IMR-90 (cell line): ENCODE results near the gene TMPRSS9. TPM values are rescaled to one million over a fixed set of nuclear protein-coding genes. Genes with fewer than 3 reads are reported as not detected.
"Not testable (repeated sequence)": the region's sequence is repeated elsewhere in the genome, so short reads cannot be mapped to it uniquely, and the experiment has no call there.

Source experiments
- ATAC-seq: fragments of 200-7000 bp; cut with Tn5 transposase; 2 replicates; pipeline ENCODE4 v1.9.1; 2020; ENCODE audit warnings: low read depth, mild to moderate bottlenecking, moderate library complexity
- BruUV-seq: library from RNA; stranded (reverse); fragments of 400-500 nt; replicated peaks from 2 replicates; lab custom pipeline; 2021; lab: Mats Ljungman, UMichigan
- CTCF ChIA-PET: fragments of 300-600 bp; formaldehyde crosslinking; extraction: SDS; loops from one replicate; lab custom pipeline; 2021; ENCODE audit warnings: antibody characterized with exemption; lab: Yijun Ruan, JAX
- POLR2A ChIA-PET: fragments of 300-600 bp; sonication (Branson Sonifier 250); formaldehyde crosslinking; loops from one replicate; lab custom pipeline; 2022; ENCODE audit warnings: antibody characterized with exemption; ENCODE audit not compliant: unreplicated experiment; lab: Charles Lee
- DNase-seq: peaks from one replicate; pipeline ENCODE4 v3.0.0; 2013
- H2AFZ ChIP-seq: replicated peaks from 2 replicates; pipeline ENCODE3; 2013; ENCODE audit warnings: low read length, mild to moderate bottlenecking; ENCODE audit not compliant: poor library complexity
- H2AK5ac ChIP-seq: 2 replicates; pipeline ENCODE4 v1.6.1; 2013; ENCODE audit warnings: low read depth, low read length, inconsistent platforms
- H2AK9ac ChIP-seq: replicated peaks from 2 replicates; pipeline ENCODE3; 2013; ENCODE audit warnings: mild to moderate bottlenecking, low read depth, low read length, moderate library complexity; ENCODE audit not compliant: poor library complexity
- H2BK120ac ChIP-seq: 2 replicates; pipeline ENCODE4 v1.6.1; 2013; ENCODE audit warnings: low read depth, low read length, inconsistent platforms
- H2BK15ac ChIP-seq: 3 replicates; pipeline ENCODE4 v1.6.1; 2013; ENCODE audit warnings: low read depth, low read length, inconsistent platforms
- H2BK20ac ChIP-seq: 2 replicates; pipeline ENCODE4 v1.6.1; 2013; ENCODE audit warnings: low read depth, mild to moderate bottlenecking, inconsistent platforms, low read length, moderate library complexity
- H2BK5ac ChIP-seq: 2 replicates; pipeline ENCODE4 v1.6.1; 2013; ENCODE audit warnings: mild to moderate bottlenecking, low read depth, low read length, inconsistent platforms; ENCODE audit not compliant: poor library complexity, severe bottlenecking
- H3K14ac ChIP-seq: replicated peaks from 2 replicates; pipeline ENCODE4 v1.6.1; 2013; ENCODE audit warnings: low read depth, low read length, inconsistent platforms
- H3K18ac ChIP-seq: 2 replicates; pipeline ENCODE4 v1.6.1; 2013; ENCODE audit warnings: low read depth, low read length, control low read depth
- H3K23ac ChIP-seq: 2 replicates; pipeline ENCODE4 v1.6.1; 2013; ENCODE audit warnings: low read depth, low read length, inconsistent platforms
- H3K27ac ChIP-seq: 2 replicates; pipeline ENCODE4 v1.5.1; 2013; ENCODE audit warnings: mild to moderate bottlenecking, control low read depth, low read length; ENCODE audit not compliant: insufficient read depth
- H3K27me3 ChIP-seq: 2 replicates; pipeline ENCODE4 v1.6.1; 2013; ENCODE audit warnings: low read length; ENCODE audit not compliant: control insufficient read depth, insufficient read depth
- H3K36me3 ChIP-seq: 2 replicates; pipeline ENCODE4 v1.6.1; 2013; ENCODE audit warnings: low read length, mixed read lengths; ENCODE audit not compliant: control insufficient read depth, insufficient read depth
- H3K4ac ChIP-seq: 2 replicates; pipeline ENCODE4 v1.6.1; 2013; ENCODE audit warnings: low read depth, low read length, inconsistent platforms
- H3K4me1 ChIP-seq: 2 replicates; pipeline ENCODE4 v1.6.1; 2013; ENCODE audit warnings: low read length, mixed read lengths; ENCODE audit not compliant: control insufficient read depth, insufficient read depth
- H3K4me2 ChIP-seq: 2 replicates; pipeline ENCODE4 v1.6.1; 2013; ENCODE audit warnings: low read depth, mild to moderate bottlenecking, control low read depth, low read length, moderate library complexity
- H3K4me3 ChIP-seq: 2 replicates; pipeline ENCODE4 v1.5.1; 2013; ENCODE audit warnings: low read depth, mild to moderate bottlenecking, control low read depth, low read length, moderate library complexity; ENCODE audit not compliant: insufficient read depth
- H3K56ac ChIP-seq: 2 replicates; pipeline ENCODE4 v1.6.1; 2013; ENCODE audit warnings: low read length, inconsistent platforms; ENCODE audit not compliant: insufficient read depth; ENCODE audit errors: extremely low read depth
- H3K79me1 ChIP-seq, 2 experiments: 2 replicates each; pipeline ENCODE4 v1.6.1; 2013; ENCODE audit warnings: low read length in 2 of 2, inconsistent platforms in 1 of 2, low read depth in 1 of 2
- H3K9ac ChIP-seq: 2 replicates; pipeline ENCODE4 v1.6.1; 2013; ENCODE audit warnings: low read depth, low read length, control low read depth
- H3K9me1 ChIP-seq: 2 replicates; pipeline ENCODE4 v1.6.1; 2013; ENCODE audit warnings: low read length, inconsistent platforms; ENCODE audit not compliant: insufficient read depth
- H3K9me3 ChIP-seq: 2 replicates; pipeline ENCODE4 v1.6.1; 2013; ENCODE audit warnings: low read length; ENCODE audit not compliant: control insufficient read depth, insufficient read depth
- H4K20me1 ChIP-seq: 2 replicates; pipeline ENCODE4 v1.6.1; 2013; ENCODE audit warnings: low read length, inconsistent platforms; ENCODE audit not compliant: insufficient read depth
- H4K5ac ChIP-seq: 2 replicates; pipeline ENCODE4 v1.6.1; 2013; ENCODE audit warnings: mild to moderate bottlenecking, low read depth, low read length, control low read depth
- H4K8ac ChIP-seq, 2 experiments: 2 replicates each; pipeline ENCODE4 v1.6.1; 2013; ENCODE audit warnings: low read depth in 2 of 2, low read length in 2 of 2, control low read depth in 1 of 2, inconsistent platforms in 1 of 2
- H4K91ac ChIP-seq: 2 replicates; pipeline ENCODE4 v1.6.1; 2013; ENCODE audit warnings: low read depth, low read length, inconsistent platforms; ENCODE audit not compliant: insufficient read depth
- MAZ ChIP-seq: IDR thresholded peaks from 2 replicates; pipeline ENCODE4 v1.6.1; 2012; ENCODE audit warnings: low read depth, mild to moderate bottlenecking, low read length, improper control_type of control experiment, moderate library complexity, borderline replicate concordance
- NFE2L2 ChIP-seq: fragments of 150-350 bp; IDR thresholded peaks from 2 replicates; pipeline ENCODE4 v1.6.1; 2016; ENCODE audit warnings: low read depth, mild to moderate bottlenecking, low read length
- POLR2A ChIP-seq: IDR thresholded peaks from 2 replicates; pipeline ENCODE4 v1.6.1; 2012; ENCODE audit warnings: mild to moderate bottlenecking, low read depth, low read length
- WGBS, 2 experiments: methylation state at CpG; one replicate each; pipeline versions ENCODE4 v1.1.5 to v1.1.7; 2013; ENCODE audit warnings: missing lambda C conversion rate in 2 of 2; ENCODE audit not compliant: insufficient read length in 1 of 2; ENCODE audit errors: extremely low coverage in 2 of 2; 5-methylcytosine and 5-hydroxymethylcytosine counted together
- dilution Hi-C: fragments of 300-500 bp; cut with HindIII; formaldehyde crosslinking; loops from one replicate; pipeline ENCODE4 v1.14.3; 2018; ENCODE audit warnings: low sequenced_read_pairs; ENCODE audit not compliant: unreplicated experiment
- in situ Hi-C: fragments of 300-500 bp; cut with MboI; formaldehyde crosslinking; loops from 3 replicates; pipeline ENCODE4 v1.14.3; 2019; ENCODE audit warnings: low sequenced_read_pairs, inconsistent platforms, mixed read lengths
- intact Hi-C: fragments of 100-400 bp; cut with micrococcal nuclease; formaldehyde crosslinking; loops from 2 replicates; pipeline ENCODE4 v1.10.0; 2022
- polyA plus RNA-seq, 3 experiments: library from polyadenylated mRNA; depleted of rRNA; stranded (reverse); fragments of >200 nt; gene quantifications; 2 replicates each; pipeline ENCODE4 v1.2.3, GENCODE V29; 2012; ENCODE audit warnings: low replicate concordance in 1 of 3
- total RNA-seq: library from RNA; depleted of rRNA; stranded (reverse); fragments of >200 nt; gene quantifications from 2 replicates; pipeline ENCODE4 v1.2.3, GENCODE V29; 2012

Gene TMPRSS9
- total and polyA plus RNA-seq, 2 of the 4 experiments (the other 2 are of a cell fraction): not detected

- TF ChIP-seq MAZ: no peak
- TF ChIP-seq POLR2A: no peak
- no peak for TF ChIP-seq NFE2L2
These were observed 98.0 kb downstream of the TMPRSS9 start (continued) for GRCh38 chr19:2458054-2458453.

GRCh38 chr19:2458776-2459175 lies 98.7 kb downstream of the TMPRSS9 start:
- CTCF ChIA-PET, H2BK15ac ChIP-seq: not testable (repeated sequence)

More at GRCh38 chr19:2458776-2459175, 98.7 kb downstream of the TMPRSS9 start:
- H2AK9ac ChIP-seq, H3K23ac ChIP-seq, BruUV-seq, H3K18ac ChIP-seq, H4K91ac ChIP-seq, H2BK5ac ChIP-seq, H3K4ac ChIP-seq, H3K9ac ChIP-seq, H3K27me3 ChIP-seq, H3K4me2 ChIP-seq, H3K4me1 ChIP-seq, H2BK120ac ChIP-seq, ATAC-seq, H2BK20ac ChIP-seq, H3K4me3 ChIP-seq, H2AK5ac ChIP-seq, DNase-seq, H3K27ac ChIP-seq, POLR2A ChIA-PET, in situ Hi-C loops, H4K5ac ChIP-seq, H3K36me3 ChIP-seq, H3K9me1 ChIP-seq, H3K14ac ChIP-seq, dilution Hi-C loops, H4K8ac ChIP-seq, H2AFZ ChIP-seq, H3K9me3 ChIP-seq, H3K56ac ChIP-seq, intact Hi-C loops: not testable (repeated sequence)
- H3K79me1 ChIP-seq: peaks cover 0 to 27% of the 10 kb centered on the region in 2 experiments; a peak in 1 of 4 replicates
- 100% methylated on average over 1 of the region's 10 CpGs; no CpG with 5 or more reads in 1 of the 2 experiments for WGBS, 2 experiments
- peaks cover 21% of the 10 kb centered on the region for H4K20me1 ChIP-seq
